HepG2 (cell line): Measurements from ENCODE around the gene AGAP1. TPM values are rescaled to one million over a fixed set of nuclear protein-coding genes. Genes with fewer than 3 reads are reported as not detected.

ENCODE experiments used
- MTF2 ChIP-seq: sonication (generic); formaldehyde crosslinking; IDR thresholded peaks from 2 replicates; pipeline ENCODE4 v1.5.0; 2020; ENCODE audit warnings: missing genetic modification reagents, borderline replicate concordance
- SRF ChIP-seq: IDR thresholded peaks from 2 replicates; pipeline ENCODE4 v1.6.1; 2011; ENCODE audit warnings: mild to moderate bottlenecking, low read depth, low read length, moderate library complexity
- ZNF225 ChIP-seq: sonication (generic); formaldehyde crosslinking; IDR thresholded peaks from 2 replicates; pipeline ENCODE4 v1.4.0; 2020; ENCODE audit warnings: mild to moderate bottlenecking, missing genetic modification reagents
- ZNF737 ChIP-seq: sonication (generic); formaldehyde crosslinking; IDR thresholded peaks from 2 replicates; pipeline ENCODE4 v1.5.0; 2020; ENCODE audit warnings: missing genetic modification reagents, mild to moderate bottlenecking, borderline replicate concordance
- polyA plus RNA-seq, 8 experiments: library from polyadenylated mRNA; depleted of rRNA in 3 of 8; stranded (reverse) in 7 of 8; unstranded in 1 of 8; fragments of >200 nt; fragmentation: Illumina TruSeq in 4 of 8; extraction: Trizol in 4 of 8; gene quantifications; 2 replicates each; pipeline versions ENCODE4 v1.2.1 to v1.2.3, GENCODE V29; 2011 to 2016; ENCODE audit warnings: low read depth in 4 of 8, missing spikeins in 1 of 8, mixed read lengths in 1 of 8; ENCODE audit not compliant: insufficient read depth in 1 of 8
- total RNA-seq, 5 experiments: library from RNA; depleted of rRNA; stranded (reverse); fragments of >200 nt; fragmentation: Illumina TruSeq; extraction: Trizol; gene quantifications; 2 replicates each; pipeline ENCODE4 v1.2.3, GENCODE V29; 2016; ENCODE audit warnings: low read depth in 1 of 5
- TF ChIP-seq, protein P1 (sequence below): sonication (generic); IDR thresholded peaks from 2 replicates; pipeline ENCODE4 v1.6.1; 2016; ENCODE audit warnings: low read depth, borderline replicate concordance
- TF ChIP-seq, protein P2 (sequence below): sonication (generic); formaldehyde crosslinking; IDR thresholded peaks from 2 replicates; pipeline ENCODE4 v1.4.0; 2020; ENCODE audit warnings: missing genetic modification reagents, borderline replicate concordance
- TF ChIP-seq, protein P3 (sequence below): IDR thresholded peaks from 2 replicates; pipeline ENCODE4 v1.6.1; 2016
- TF ChIP-seq, protein P4 (sequence below): sonication (generic); formaldehyde crosslinking; IDR thresholded peaks from 2 replicates; pipeline ENCODE4 v1.5.1; 2020; ENCODE audit warnings: missing genetic modification reagents, mild to moderate bottlenecking, borderline replicate concordance
- TF ChIP-seq, protein P5 (sequence below): sonication (generic); formaldehyde crosslinking; IDR thresholded peaks from 2 replicates; pipeline ENCODE4 v1.4.0; 2020; ENCODE audit warnings: mild to moderate bottlenecking, missing genetic modification reagents
- TF ChIP-seq, protein P6 (sequence below): sonication (generic); formaldehyde crosslinking; IDR thresholded peaks from 2 replicates; pipeline ENCODE4 v1.5.1; 2020; ENCODE audit warnings: mild to moderate bottlenecking, missing genetic modification reagents, borderline replicate concordance
- TF ChIP-seq, protein P7 (sequence below): sonication (generic); formaldehyde crosslinking; IDR thresholded peaks from 2 replicates; pipeline ENCODE4 v1.5.0; 2020; ENCODE audit warnings: mild to moderate bottlenecking, missing genetic modification reagents, borderline replicate concordance

AGAP1 gene
- total and polyA plus RNA-seq, 2 of the 13 experiments (the other 11 are each of a cell fraction or from before 2014, with no cell fraction given), result 21.2 to 32.7 TPM

DNA sequence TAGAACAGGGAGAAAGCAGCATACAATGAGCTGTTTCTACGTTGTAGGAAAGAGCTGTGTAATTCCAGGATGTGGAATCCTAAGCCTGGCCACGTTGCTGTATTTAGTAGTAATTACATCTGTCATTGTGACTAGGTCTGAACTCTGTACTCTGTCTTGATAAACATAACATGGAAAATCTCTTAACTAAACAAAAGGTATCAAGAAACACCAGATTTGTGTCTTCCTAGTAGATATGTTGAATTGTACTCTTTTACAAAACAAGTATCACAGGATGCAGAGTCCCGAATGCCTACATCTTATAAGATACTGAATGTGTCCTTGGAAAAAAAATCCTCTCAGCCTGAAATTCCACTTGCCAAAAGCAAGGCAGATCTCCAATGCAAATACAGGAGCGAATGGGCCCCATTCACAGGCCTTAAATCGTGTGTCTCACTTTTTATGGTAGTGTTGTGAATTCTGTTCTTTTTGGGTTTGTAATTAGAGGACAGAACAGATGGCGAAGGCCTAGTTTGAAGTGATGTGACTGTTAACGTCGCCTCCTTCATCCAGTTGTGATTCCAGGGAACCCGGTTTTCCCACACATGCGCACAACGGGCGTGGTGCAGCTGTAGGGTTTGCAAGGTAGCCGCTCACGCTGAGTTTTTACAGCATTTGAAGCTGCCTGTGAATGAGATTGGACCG, 427.8 kb downstream of the AGAP1 start (continued):
- no peak for TF ChIP-seq ZNF225 (CRISPR knock-in tag)
- no peak for TF ChIP-seq SRF
- TF ChIP-seq, protein P1, sequence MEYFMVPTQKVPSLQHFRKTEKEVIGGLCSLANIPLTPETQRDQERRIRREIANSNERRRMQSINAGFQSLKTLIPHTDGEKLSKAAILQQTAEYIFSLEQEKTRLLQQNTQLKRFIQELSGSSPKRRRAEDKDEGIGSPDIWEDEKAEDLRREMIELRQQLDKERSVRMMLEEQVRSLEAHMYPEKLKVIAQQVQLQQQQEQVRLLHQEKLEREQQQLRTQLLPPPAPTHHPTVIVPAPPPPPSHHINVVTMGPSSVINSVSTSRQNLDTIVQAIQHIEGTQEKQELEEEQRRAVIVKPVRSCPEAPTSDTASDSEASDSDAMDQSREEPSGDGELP, result no peak
- TF ChIP-seq, protein P2, sequence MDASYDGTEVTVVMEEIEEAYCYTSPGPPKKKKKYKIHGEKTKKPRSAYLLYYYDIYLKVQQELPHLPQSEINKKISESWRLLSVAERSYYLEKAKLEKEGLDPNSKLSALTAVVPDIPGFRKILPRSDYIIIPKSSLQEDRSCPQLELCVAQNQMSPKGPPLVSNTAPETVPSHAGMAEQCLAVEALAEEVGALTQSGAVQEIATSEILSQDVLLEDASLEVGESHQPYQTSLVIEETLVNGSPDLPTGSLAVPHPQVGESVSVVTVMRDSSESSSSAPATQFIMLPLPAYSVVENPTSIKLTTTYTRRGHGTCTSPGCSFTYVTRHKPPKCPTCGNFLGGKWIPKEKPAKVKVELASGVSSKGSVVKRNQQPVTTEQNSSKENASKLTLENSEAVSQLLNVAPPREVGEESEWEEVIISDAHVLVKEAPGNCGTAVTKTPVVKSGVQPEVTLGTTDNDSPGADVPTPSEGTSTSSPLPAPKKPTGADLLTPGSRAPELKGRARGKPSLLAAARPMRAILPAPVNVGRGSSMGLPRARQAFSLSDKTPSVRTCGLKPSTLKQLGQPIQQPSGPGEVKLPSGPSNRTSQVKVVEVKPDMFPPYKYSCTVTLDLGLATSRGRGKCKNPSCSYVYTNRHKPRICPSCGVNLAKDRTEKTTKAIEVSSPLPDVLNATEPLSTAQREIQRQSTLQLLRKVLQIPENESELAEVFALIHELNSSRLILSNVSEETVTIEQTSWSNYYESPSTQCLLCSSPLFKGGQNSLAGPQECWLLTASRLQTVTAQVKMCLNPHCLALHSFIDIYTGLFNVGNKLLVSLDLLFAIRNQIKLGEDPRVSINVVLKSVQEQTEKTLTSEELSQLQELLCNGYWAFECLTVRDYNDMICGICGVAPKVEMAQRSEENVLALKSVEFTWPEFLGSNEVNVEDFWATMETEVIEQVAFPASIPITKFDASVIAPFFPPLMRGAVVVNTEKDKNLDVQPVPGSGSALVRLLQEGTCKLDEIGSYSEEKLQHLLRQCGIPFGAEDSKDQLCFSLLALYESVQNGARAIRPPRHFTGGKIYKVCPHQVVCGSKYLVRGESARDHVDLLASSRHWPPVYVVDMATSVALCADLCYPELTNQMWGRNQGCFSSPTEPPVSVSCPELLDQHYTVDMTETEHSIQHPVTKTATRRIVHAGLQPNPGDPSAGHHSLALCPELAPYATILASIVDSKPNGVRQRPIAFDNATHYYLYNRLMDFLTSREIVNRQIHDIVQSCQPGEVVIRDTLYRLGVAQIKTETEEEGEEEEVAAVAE (CRISPR knock-in tag), result no peak
- TF ChIP-seq MTF2 (CRISPR knock-in tag), result no peak
- TF ChIP-seq ZNF737 (CRISPR knock-in tag), result no peak
- TF ChIP-seq, protein P3, sequence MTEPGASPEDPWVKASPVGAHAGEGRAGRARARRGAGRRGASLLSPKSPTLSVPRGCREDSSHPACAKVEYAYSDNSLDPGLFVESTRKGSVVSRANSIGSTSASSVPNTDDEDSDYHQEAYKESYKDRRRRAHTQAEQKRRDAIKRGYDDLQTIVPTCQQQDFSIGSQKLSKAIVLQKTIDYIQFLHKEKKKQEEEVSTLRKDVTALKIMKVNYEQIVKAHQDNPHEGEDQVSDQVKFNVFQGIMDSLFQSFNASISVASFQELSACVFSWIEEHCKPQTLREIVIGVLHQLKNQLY (CRISPR knock-in tag), result 0 out of 2 replicates have a peak, but pooled peaks have one; percentile 17
- TF ChIP-seq, protein P4, sequence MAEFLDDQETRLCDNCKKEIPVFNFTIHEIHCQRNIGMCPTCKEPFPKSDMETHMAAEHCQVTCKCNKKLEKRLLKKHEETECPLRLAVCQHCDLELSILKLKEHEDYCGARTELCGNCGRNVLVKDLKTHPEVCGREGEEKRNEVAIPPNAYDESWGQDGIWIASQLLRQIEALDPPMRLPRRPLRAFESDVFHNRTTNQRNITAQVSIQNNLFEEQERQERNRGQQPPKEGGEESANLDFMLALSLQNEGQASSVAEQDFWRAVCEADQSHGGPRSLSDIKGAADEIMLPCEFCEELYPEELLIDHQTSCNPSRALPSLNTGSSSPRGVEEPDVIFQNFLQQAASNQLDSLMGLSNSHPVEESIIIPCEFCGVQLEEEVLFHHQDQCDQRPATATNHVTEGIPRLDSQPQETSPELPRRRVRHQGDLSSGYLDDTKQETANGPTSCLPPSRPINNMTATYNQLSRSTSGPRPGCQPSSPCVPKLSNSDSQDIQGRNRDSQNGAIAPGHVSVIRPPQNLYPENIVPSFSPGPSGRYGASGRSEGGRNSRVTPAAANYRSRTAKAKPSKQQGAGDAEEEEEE (CRISPR knock-in tag), result no peak
- TF ChIP-seq, protein P5, sequence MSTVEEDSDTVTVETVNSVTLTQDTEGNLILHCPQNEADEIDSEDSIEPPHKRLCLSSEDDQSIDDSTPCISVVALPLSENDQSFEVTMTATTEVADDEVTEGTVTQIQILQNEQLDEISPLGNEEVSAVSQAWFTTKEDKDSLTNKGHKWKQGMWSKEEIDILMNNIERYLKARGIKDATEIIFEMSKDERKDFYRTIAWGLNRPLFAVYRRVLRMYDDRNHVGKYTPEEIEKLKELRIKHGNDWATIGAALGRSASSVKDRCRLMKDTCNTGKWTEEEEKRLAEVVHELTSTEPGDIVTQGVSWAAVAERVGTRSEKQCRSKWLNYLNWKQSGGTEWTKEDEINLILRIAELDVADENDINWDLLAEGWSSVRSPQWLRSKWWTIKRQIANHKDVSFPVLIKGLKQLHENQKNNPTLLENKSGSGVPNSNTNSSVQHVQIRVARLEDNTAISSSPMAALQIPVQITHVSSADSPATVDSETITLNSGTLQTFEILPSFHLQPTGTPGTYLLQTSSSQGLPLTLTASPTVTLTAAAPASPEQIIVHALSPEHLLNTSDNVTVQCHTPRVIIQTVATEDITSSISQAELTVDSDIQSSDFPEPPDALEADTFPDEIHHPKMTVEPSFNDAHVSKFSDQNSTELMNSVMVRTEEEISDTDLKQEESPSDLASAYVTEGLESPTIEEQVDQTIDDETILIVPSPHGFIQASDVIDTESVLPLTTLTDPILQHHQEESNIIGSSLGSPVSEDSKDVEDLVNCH, result no peak
- TF ChIP-seq, protein P6, sequence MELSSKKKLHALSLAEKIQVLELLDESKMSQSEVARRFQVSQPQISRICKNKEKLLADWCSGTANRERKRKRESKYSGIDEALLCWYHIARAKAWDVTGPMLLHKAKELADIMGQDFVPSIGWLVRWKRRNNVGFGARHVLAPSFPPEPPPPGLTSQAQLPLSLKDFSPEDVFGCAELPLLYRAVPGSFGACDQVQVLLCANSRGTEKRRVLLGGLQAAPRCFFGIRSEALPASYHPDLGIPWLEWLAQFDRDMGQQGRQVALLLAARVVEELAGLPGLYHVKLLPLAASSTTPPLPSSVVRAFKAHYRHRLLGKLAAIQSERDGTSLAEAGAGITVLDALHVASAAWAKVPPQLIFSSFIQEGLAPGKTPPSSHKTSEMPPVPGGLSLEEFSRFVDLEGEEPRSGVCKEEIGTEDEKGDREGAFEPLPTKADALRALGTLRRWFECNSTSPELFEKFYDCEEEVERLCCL (CRISPR knock-in tag), result no peak
- TF ChIP-seq, protein P7, sequence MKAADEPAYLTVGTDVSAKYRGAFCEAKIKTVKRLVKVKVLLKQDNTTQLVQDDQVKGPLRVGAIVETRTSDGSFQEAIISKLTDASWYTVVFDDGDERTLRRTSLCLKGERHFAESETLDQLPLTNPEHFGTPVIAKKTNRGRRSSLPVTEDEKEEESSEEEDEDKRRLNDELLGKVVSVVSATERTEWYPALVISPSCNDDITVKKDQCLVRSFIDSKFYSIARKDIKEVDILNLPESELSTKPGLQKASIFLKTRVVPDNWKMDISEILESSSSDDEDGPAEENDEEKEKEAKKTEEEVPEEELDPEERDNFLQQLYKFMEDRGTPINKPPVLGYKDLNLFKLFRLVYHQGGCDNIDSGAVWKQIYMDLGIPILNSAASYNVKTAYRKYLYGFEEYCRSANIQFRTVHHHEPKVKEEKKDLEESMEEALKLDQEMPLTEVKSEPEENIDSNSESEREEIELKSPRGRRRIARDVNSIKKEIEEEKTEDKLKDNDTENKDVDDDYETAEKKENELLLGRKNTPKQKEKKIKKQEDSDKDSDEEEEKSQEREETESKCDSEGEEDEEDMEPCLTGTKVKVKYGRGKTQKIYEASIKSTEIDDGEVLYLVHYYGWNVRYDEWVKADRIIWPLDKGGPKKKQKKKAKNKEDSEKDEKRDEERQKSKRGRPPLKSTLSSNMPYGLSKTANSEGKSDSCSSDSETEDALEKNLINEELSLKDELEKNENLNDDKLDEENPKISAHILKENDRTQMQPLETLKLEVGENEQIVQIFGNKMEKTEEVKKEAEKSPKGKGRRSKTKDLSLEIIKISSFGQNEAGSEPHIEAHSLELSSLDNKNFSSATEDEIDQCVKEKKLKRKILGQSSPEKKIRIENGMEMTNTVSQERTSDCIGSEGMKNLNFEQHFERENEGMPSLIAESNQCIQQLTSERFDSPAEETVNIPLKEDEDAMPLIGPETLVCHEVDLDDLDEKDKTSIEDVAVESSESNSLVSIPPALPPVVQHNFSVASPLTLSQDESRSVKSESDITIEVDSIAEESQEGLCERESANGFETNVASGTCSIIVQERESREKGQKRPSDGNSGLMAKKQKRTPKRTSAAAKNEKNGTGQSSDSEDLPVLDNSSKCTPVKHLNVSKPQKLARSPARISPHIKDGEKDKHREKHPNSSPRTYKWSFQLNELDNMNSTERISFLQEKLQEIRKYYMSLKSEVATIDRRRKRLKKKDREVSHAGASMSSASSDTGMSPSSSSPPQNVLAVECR, result peak; percentile 28; the same call in 1 of the 2 replicates
